ENCODE data around the gene PGAP2.
"Not testable (repeated sequence)": the region's sequence is repeated elsewhere in the genome, so short reads cannot be mapped to it uniquely, and the experiment has no call there.

The PGAP2 gene

GRCh38 chr11:3808861-3809623 is 682 bp downstream of the PGAP2 start:
- peak; percentile 47 for DNase-seq

GRCh38 chr11:3809624-3809928 is 1.2 kb downstream of the PGAP2 start:
- no peak for DNase-seq

GRCh38 chr11:3810446-3810845 is 2.1 kb downstream of the PGAP2 start:
- no peak for DNase-seq

GRCh38 chr11:3810951-3811350 is 2.6 kb downstream of the PGAP2 start:
- no peak for DNase-seq

- DNase-seq: not testable (repeated sequence)
Observed at GRCh38 chr11:3814832-3815231, 6.5 kb downstream of the PGAP2 start.

- no peak for DNase-seq
Observed at GRCh38 chr11:3815845-3816244, 7.5 kb downstream of the PGAP2 start.

GRCh38 chr11:3816673-3817072 is 8.3 kb downstream of the PGAP2 start:
- no peak for DNase-seq

GRCh38 chr11:3817181-3817800 is 8.9 kb downstream of the PGAP2 start:
- no peak for DNase-seq

GRCh38 chr11:3820971-3821370 is 12.6 kb downstream of the PGAP2 start:
- DNase-seq: no peak

GRCh38 chr11:3822312-3822711 is 14.0 kb downstream of the PGAP2 start:
- no peak for DNase-seq

- no peak for DNase-seq
Observed at GRCh38 chr11:3823303-3823702, 14.9 kb downstream of the PGAP2 start.

- DNase-seq: no peak
Observed at GRCh38 chr11:3823762-3824506, 15.6 kb downstream of the PGAP2 start.

- peak; percentile 3 for DNase-seq
Observed at GRCh38 chr11:3824714-3825472, 16.5 kb downstream of the PGAP2 start.

- DNase-seq: no peak
Observed at GRCh38 chr11:3825473-3826154, 17.3 kb downstream of the PGAP2 start.

- DNase-seq: no peak
Observed at GRCh38 chr11:3826721-3827120, 18.4 kb downstream of the PGAP2 start.

GRCh38 chr11:3827434-3828186 is 19.2 kb downstream of the PGAP2 start:
- DNase-seq: no peak

GRCh38 chr11:3830088-3830487 is 21.7 kb downstream of the PGAP2 start:
- DNase-seq: no peak

- no peak for DNase-seq
Observed at GRCh38 chr11:3830730-3831129, 22.4 kb downstream of the PGAP2 start.

- DNase-seq: no peak
Observed at GRCh38 chr11:3831378-3832239, 23.2 kb downstream of the PGAP2 start.

- no peak for DNase-seq
Observed at GRCh38 chr11:3832816-3833215, 24.5 kb downstream of the PGAP2 start.

GRCh38 chr11:3833449-3833848 is 25.1 kb downstream of the PGAP2 start:
- no peak for DNase-seq
